HG02938 (cell line): Measurements from ENCODE around the gene PTGIR.

ENCODE experiments used
- ATAC-seq: cut with Tn5 transposase; IDR thresholded peaks from one replicate; pipeline ENCODE4 v1.9.1; 2021; ENCODE audit warnings: mild to moderate bottlenecking, moderate library complexity; ENCODE audit not compliant: unreplicated experiment

The PTGIR gene

GRCh38 chr19:46624958-46625661, at the start of gene PTGIR:
TSS of gene PTGIR (minus strand) at chr19:46625089. CDS start at chr19:46624225, 864 bp downstream.
- ATAC-seq = no peak

GRCh38 chr19:46670813-46671212, 45.9 kb upstream of the PTGIR start:
- no peak for ATAC-seq

- no peak for ATAC-seq
These were observed 43.8 kb upstream of the PTGIR start for GRCh38 chr19:46668662-46669061.

- ATAC-seq = no peak
These were observed 40.2 kb upstream of the PTGIR start for GRCh38 chr19:46665072-46665471.

GRCh38 chr19:46661735-46662592, 37.1 kb upstream of the PTGIR start:
- ATAC-seq = no peak

- ATAC-seq = peak; percentile 91
These were observed 36.3 kb upstream of the PTGIR start, which contains the start of gene DACT3 for GRCh38 chr19:46661020-46661731. TSS of gene DACT3 (minus strand) at chr19:46661182. CDS start at chr19:46661064, 118 bp downstream.

GRCh38 chr19:46660551-46661019, 35.7 kb upstream of the PTGIR start:
- ATAC-seq = no peak

- no peak for ATAC-seq
These were observed 35.2 kb upstream of the PTGIR start for GRCh38 chr19:46660008-46660517.

- no peak for ATAC-seq
These were observed 34.5 kb upstream of the PTGIR start for GRCh38 chr19:46659151-46660007.

GRCh38 chr19:46656541-46656940, 31.7 kb upstream of the PTGIR start:
- no peak for ATAC-seq

- ATAC-seq = no peak
These were observed 29.8 kb upstream of the PTGIR start for GRCh38 chr19:46654621-46655152.

GRCh38 chr19:46650445-46650844, 25.6 kb upstream of the PTGIR start:
- no peak for ATAC-seq

GRCh38 chr19:46648961-46649960, 24.4 kb upstream of the PTGIR start:
- ATAC-seq = no peak

- ATAC-seq = no peak
These were observed 23.4 kb upstream of the PTGIR start for GRCh38 chr19:46648060-46648960.

GRCh38 chr19:46646402-46646801, 21.5 kb upstream of the PTGIR start:
- ATAC-seq = no peak

GRCh38 chr19:46644720-46645119, 19.8 kb upstream of the PTGIR start:
- ATAC-seq = no peak

GRCh38 chr19:46640656-46641055, 15.8 kb upstream of the PTGIR start:
- no peak for ATAC-seq
